Brain microvascular endothelial cell (primary cell): ENCODE data around the gene EPG5.

Experiments
- DNase-seq: peaks from one replicate; pipeline ENCODE4 v3.0.0-alpha.2; 2020
- H3K27ac ChIP-seq: fragments of 250-450 bp; sonication (Bioruptor Pico); 2 replicates; pipeline ENCODE4 v1.5.1; 2020; ENCODE audit warnings: mild to moderate bottlenecking, moderate library complexity
- H3K27me3 ChIP-seq: fragments of 250-450 bp; sonication (Bioruptor Pico); replicated peaks from 2 replicates; pipeline ENCODE4 v1.5.1; 2020; ENCODE audit warnings: mild to moderate bottlenecking
- H3K36me3 ChIP-seq: fragments of 250-450 bp; sonication (Bioruptor Pico); replicated peaks from 2 replicates; pipeline ENCODE4 v1.5.1; 2020; ENCODE audit warnings: mild to moderate bottlenecking
- H3K4me3 ChIP-seq: 2 replicates; pipeline ENCODE4 v1.5.1; 2011; ENCODE audit warnings: low read depth, mild to moderate bottlenecking, control low read depth, low read length, moderate library complexity
- in situ Hi-C: cut with HindIII; loops from 2 replicates; pipeline ENCODE4 v1.10.0; 2017; ENCODE audit warnings: low sequenced_read_pairs, low pct_ligation_motif_present
- TF ChIP-seq, protein P1 (sequence below): IDR thresholded peaks from 2 replicates; pipeline ENCODE4 v1.5.1; 2011; ENCODE audit warnings: low read depth, mild to moderate bottlenecking, moderate library complexity, low read length, control low read depth, inconsistent platforms; ENCODE audit errors: missing control alignments

The EPG5 gene

DNA sequence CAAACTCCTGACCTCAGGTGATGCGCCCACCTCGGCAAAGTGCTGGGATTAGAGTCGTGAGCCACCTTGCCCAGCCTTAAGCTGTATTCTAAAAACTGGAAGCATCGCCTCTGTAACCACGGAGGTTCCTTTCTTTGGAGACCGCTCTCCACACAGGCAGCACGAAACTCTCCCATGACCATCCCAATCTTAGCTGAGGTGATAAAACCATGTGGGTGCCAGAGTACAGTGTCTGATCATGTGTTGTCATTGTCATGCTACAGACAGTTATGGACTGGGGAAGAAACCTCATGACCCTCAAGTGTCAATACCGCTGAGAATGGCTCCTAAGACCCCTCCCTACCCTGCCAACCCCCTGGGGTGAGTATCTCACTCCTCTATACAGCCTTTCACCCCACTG is 41.4 kb upstream of the EPG5 start:
- in situ Hi-C loops = no loop called here
- no peaks in the 10 kb centered on the region for H3K27me3 ChIP-seq
- no peak overlapping the region for H3K27ac ChIP-seq
- H3K36me3 ChIP-seq = no peaks in the 10 kb centered on the region
- TF ChIP-seq, protein P1, sequence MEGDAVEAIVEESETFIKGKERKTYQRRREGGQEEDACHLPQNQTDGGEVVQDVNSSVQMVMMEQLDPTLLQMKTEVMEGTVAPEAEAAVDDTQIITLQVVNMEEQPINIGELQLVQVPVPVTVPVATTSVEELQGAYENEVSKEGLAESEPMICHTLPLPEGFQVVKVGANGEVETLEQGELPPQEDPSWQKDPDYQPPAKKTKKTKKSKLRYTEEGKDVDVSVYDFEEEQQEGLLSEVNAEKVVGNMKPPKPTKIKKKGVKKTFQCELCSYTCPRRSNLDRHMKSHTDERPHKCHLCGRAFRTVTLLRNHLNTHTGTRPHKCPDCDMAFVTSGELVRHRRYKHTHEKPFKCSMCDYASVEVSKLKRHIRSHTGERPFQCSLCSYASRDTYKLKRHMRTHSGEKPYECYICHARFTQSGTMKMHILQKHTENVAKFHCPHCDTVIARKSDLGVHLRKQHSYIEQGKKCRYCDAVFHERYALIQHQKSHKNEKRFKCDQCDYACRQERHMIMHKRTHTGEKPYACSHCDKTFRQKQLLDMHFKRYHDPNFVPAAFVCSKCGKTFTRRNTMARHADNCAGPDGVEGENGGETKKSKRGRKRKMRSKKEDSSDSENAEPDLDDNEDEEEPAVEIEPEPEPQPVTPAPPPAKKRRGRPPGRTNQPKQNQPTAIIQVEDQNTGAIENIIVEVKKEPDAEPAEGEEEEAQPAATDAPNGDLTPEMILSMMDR = no peak
- H3K4me3 ChIP-seq = no peak overlapping the region
- DNase-seq = no peak

DNA sequence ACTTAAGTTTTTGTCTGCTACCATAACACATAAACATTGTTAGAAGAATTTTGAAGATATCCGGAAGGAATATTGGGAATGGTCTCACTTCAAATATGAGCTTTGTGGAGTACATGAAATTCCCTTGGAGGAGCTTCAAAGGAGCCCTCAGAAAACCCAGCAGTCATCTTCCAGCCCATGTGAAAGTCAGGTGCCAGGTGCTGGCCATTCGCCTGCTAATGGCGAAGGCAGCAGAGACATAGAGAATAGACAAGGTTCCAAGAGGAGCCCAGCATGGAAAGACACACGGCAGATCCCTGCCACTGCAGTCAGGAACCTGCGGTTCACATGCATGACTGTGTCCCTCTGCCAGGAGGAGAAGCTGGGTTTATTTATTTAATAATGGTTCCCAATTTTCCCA is 40.0 kb upstream of the EPG5 start:
- no peaks in the 10 kb centered on the region for H3K36me3 ChIP-seq
- no peaks in the 10 kb centered on the region for H3K27me3 ChIP-seq
- H3K4me3 ChIP-seq = no peak overlapping the region
- DNase-seq = no peak
- in situ Hi-C loops = no loop called here
- no peak overlapping the region for H3K27ac ChIP-seq
- TF ChIP-seq, protein P1 = no peak

DNA sequence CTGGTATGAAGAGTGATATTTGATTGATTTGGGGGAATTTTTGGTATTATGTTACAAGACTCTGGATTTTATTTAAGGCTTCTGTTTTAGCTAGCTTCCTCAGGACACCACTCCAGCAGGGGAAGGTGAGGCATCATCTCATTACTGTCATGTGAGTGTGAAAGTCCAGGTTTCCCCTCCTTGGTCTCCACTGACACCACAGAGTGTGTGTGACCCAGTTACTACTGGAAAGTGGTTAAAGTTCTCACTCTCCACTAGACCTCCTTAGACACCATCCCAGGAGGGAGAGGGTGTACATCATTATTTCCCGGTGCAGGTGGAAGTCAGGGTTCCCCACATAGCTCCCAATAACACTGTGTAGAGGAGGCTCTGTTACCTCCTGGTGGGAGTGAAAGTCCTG is 35.8 kb upstream of the EPG5 start:
- Histone ChIP-seq H3K4me3 (no peak overlapping the region), H3K27ac (no peak overlapping the region), H3K36me3 (no peaks in the 10 kb centered on the region), H3K27me3 (no peaks in the 10 kb centered on the region)
- no peak for DNase-seq
- in situ Hi-C loops = no loop called here
- TF ChIP-seq, protein P1 = no peak

DNA sequence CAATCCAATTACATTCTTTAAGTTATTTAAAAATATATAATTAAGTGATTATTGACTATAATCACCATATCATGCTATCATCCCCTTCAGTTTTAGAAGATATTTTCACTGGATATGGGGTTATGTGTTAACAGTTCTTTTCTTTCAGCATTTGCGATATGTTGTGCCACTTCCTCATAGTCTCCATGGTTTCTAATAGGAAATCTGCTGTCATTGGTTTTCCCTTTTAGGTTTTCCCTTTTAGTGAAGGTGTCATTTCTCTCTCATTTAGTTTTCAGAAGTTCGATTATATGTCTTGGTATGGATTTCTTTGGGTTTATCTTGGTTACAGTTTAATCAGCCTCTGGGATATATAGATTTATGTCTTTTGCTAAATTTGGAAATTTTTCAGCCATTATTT is 34.8 kb upstream of the EPG5 start:
- TF ChIP-seq, protein P1 = no peak
- Histone ChIP-seq H3K36me3 (no peaks in the 10 kb centered on the region), H3K4me3 (no peak overlapping the region), H3K27ac (no peak overlapping the region), H3K27me3 (no peaks in the 10 kb centered on the region)
- in situ Hi-C loops = no loop called here
- DNase-seq = no peak

DNA sequence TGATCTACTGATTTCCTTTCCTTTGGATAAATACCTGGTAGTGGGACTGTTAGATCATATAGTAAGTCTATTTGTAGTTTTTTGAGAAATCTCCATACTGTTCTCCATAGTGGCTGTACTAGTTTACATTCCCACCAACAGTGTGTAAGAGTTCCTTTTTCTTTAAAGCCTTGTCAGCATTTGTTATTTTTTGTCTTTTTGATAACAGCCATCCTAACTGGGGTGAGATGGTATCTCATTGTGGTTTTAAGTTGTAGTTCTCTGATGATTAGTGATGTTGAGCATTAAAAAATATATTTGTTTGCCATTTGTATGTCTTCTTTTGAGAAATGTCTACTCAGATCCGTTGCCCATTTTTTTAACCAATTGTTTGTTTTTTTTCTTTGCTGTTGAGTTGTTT is 33.9 kb upstream of the EPG5 start:
- Histone ChIP-seq H3K36me3 (no peaks in the 10 kb centered on the region), H3K27me3 (no peaks in the 10 kb centered on the region), H3K27ac (no peak overlapping the region), H3K4me3 (no peak overlapping the region)
- DNase-seq = no peak
- in situ Hi-C loops = no loop called here
- TF ChIP-seq, protein P1 = no peak

DNA sequence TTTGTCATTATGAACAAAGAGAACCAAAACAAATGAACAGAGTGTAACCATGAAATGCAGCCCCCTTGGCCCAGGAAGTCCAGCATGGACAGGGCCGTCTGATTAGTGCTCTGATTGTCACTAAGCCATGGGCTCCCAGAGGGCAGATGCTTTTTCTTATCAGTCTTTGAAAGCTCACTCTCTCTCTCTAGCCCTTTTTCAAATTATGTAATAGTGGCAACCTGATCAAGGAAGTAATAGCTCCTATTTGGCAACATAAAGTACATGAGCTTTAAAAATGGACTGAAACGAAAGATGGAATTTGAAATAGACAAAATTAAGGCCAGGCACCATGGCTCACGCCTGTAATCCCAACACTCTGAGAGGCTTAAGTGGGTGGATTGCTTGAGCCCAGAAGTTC is 32.4 kb upstream of the EPG5 start:
- no peak for DNase-seq
- no peaks in the 10 kb centered on the region for H3K36me3 ChIP-seq
- no peak overlapping the region for H3K27ac ChIP-seq
- H3K4me3 ChIP-seq = no peak overlapping the region
- TF ChIP-seq, protein P1 = no peak
- in situ Hi-C loops = no loop called here
- no peaks in the 10 kb centered on the region for H3K27me3 ChIP-seq
